GM19463 (cell line): ENCODE results near the gene RHEX.
"Not testable (repeated sequence)": the region's sequence is repeated elsewhere in the genome, so short reads cannot be mapped to it uniquely, and the experiment has no call there.

Source experiments
- ATAC-seq: cut with Tn5 transposase; IDR thresholded peaks from one replicate; pipeline ENCODE4 v1.9.1; 2021; ENCODE audit warnings: mild to moderate bottlenecking, moderate library complexity; ENCODE audit not compliant: unreplicated experiment

Gene RHEX

DNA sequence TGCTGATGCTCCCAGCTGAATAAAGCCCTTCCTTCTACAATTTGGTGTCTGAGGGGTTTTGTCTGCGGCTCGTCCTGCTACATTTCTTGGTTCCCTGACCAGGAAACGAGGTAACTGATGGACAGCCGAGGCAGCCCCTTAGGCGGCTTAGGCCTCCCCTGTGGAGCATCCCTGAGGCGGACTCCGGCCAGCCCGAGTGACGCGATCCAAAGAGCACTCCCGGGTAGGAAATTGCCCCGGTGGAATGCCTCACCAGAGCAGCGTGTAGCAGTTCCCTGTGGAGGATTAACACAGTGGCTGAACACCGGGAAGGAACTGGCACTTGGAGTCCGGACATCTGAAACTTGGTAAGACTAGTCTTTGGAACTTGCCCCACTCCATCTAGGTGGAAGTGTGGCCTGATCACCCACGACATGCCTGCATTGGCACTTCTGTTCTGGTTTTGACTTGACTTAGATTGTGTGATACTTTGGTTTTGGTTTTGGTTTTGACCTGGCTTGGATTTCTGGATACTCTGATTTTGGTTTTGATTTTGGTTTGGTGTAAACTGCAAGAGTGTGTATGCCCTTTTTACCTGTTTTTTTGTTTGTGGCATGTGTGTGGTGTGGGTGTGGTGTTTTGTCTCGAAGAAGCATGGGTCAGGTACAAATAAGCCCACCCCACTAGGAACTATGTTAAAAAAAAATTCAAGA, at the start of gene RHEX:
Gene RHEX, plus strand, starts transcription at position 255 of the 692 bp plus-strand sequence. CDS start 44,656 bp downstream, outside the sequence.
- not testable (repeated sequence) for ATAC-seq

- no peak for ATAC-seq
Measured at GRCh38 chr1:206003854-206004800, 48.8 kb upstream of the RHEX start.

- ATAC-seq = no peak
Measured at GRCh38 chr1:206004826-206005225, 48.1 kb upstream of the RHEX start.

DNA sequence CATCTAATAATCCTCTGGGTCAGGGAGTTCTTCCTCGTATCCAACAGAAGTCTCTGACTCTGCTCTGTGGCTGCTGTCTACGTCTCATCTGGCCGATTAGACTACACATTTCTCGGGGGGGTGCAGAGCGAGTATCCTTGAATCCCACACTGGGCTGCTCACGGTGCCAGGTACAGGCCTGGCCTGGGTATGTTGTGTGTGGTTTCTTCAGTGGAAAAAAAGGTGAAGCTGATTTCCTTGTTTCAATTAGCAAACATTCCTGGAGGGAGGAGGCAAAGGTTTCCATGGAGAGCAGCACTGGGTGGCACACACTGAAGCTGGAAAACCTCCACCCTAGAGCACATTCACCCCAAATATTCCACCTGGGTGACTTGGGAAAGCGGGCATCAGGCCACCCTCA, 47.7 kb upstream of the RHEX start:
- no peak for ATAC-seq

- no peak for ATAC-seq
Measured at GRCh38 chr1:206005778-206006180, 47.2 kb upstream of the RHEX start.

DNA sequence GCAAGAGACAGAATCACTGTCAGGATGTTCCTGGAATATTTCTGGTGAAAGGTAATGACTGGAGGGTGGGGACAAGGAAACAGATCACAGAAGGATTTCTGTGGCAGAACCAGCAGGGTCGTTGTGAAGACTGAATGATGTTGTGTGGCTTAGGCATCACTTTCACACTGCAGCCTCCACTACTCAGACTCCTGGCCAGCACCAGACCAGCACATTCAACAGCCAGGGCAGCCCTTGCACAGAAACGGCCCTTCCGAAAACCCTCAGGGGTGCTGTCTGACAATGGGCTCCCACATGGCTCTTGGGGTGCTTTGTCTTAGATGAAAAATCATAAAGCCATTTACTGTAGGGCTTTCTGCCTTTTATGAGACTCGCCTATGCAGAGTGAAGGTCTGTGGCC, 46.0 kb upstream of the RHEX start:
- ATAC-seq = no peak

DNA sequence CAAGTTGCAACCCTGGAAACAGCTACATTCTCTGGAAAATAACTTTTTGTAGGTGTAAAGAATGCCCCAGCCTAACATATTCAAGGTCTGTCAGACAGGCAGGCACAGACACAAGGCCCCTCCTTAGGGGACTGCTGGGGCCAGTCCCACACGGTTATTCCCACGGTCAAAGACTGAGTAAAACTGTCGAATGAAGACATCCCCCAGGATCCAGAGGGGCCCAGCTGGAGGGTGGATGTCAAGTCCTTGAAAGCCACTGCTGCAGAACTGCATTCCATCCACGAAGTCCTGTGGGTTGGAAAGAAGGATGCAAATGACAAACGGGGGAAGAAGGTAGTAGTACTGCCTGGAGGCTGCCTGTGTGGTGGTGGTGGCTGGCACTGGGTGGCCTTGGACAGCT, 42.9 kb upstream of the RHEX start:
- no peak for ATAC-seq

- ATAC-seq = no peak
Measured at GRCh38 chr1:206011057-206011456, 41.9 kb upstream of the RHEX start.

DNA sequence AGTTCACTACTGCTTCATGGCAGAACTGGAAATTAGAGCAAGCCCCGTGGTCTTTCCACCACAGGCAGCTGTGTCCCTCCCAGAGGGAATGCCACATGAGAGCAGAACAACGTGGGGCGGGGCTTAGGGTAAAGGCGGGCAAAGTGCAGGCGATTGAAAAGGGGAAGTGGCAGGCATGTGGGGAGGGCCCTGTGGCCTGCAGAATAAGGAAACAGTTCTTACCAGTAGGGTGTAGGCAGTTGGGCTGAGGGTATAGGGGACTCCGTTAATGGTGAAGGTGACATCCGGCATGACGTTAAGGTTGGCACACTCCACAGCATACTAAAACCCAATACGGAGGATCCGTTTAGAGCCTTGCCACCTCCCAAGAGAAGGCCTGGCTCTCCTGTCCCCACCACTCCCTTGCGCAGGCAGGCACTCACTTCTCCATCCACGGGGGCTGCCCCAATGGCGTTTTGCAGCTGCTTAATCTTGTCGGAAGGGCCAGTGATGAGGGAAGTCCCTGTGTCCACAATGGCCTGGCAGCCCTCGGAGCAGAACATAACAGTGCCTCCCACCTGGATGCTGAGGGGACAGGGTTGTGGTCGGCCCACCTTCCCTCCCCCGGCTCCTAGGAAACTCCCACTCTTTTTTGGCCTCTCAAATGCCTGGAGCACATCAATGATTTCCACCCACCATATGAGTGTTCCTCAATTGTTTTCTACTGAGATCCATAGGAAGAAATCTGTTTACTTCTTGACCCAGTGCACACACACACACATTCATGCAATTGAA, 40.7 kb upstream of the RHEX start:
- ATAC-seq = peak; percentile 100

- no peak for ATAC-seq
Measured at GRCh38 chr1:206013026-206013795, 39.8 kb upstream of the RHEX start.

DNA sequence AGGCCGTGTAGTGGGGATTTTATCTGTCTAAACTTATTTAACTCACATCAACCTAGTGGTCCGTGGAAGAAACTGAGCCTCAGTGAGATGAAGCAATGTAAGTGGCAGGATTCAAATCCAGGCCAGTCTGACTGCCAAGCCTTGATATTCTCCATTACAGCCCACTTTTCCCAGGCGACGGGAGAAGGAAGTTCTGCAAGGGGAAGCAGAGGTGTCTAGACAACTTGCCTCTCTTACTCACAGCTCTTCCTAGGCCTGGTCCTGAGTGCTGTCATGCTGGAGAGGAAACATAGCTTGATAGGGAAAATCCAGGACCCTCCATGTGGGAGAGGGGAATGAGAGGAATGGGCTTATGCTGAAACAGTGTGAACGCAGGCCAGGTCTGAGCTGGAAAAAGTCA, 38.4 kb upstream of the RHEX start:
- ATAC-seq = no peak

DNA sequence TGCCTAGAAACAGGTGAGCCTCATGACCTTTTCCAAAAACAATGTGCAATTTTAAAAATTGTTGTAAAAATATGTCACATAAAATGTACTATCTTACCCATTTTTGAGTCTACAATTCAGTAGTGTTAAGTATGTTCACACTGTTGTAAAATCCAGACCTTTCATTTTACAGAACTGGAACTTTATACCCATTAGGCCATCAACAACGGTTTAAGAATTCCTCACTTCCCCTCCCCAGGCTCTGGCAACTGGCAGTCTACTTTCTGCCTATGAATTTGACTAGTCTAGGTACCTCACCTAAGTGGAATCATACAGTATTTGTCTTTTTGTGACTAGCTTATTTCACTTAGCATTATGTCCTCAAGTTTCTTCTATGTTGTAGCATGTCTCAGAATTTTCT, 37.9 kb upstream of the RHEX start:
- ATAC-seq = no peak

DNA sequence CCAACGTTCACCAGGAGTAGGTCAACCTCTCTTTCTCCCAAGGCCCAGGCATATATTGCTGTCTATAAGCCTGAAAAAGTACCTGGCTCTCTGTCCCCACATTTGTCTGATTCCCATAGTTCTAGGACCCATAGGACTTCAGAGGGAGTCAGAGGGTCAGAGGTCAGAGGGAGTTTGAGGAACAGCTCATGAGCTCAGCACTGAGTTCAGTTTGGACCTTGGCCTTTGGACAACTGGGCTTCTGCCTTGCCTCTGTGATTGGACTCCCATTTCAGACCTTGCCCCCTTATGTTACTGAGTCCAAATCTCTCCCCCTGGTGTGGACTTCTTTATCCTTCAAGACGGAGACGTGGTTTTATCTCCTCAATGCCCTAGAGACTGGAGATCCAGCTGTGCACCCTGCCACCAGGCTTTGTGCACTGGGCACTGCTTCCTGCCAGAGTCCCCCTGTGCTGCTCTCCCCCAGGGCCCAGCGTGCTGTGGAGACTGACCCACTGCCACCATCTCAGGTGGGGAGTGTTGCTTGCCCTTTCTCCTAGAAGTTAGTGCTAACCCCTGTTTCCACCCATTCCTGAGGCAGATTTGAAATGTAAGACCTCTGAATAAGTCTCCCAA, 32.5 kb upstream of the RHEX start:
- ATAC-seq = no peak

- no peak for ATAC-seq
Measured at GRCh38 chr1:206021008-206021625, 31.9 kb upstream of the RHEX start.

- no peak for ATAC-seq
Measured at GRCh38 chr1:206021626-206022365, 31.2 kb upstream of the RHEX start.

GRCh38 chr1:206022766-206023165, 30.2 kb upstream of the RHEX start:
- ATAC-seq = no peak

- no peak for ATAC-seq
Measured at GRCh38 chr1:206023695-206024094, 29.3 kb upstream of the RHEX start, which contains the start of gene CTSE. Gene CTSE (minus strand): TSS chr1:206023895. CDS start chr1:206023791, 104 bp downstream.

GRCh38 chr1:206025283-206025820, 27.6 kb upstream of the RHEX start:
- no peak for ATAC-seq

DNA sequence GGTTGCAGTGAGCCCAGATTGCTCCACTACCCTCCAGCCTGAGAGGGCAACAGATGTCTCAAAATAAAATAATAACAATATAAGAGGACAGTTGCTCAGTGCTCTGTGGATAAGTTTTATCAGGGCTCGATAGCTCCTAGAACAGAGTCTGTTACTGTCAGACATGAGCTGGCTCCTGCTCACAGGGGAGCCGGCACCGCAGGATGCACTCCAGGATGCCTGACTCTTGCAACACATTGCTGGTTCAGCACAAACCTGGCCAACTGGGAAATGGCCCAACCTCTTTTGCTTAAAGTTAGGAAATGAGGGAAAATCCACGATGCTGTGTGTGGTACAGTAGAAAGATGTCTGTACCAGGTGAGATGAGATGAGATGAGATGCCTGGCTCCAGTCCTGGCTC, 23.5 kb upstream of the RHEX start:
- ATAC-seq = no peak
